Measurements from ENCODE around the gene UBXN2A.
A peak's percentile ranks its signal among the peaks of the same experiment; 100 is the strongest.

The UBXN2A gene

DNA sequence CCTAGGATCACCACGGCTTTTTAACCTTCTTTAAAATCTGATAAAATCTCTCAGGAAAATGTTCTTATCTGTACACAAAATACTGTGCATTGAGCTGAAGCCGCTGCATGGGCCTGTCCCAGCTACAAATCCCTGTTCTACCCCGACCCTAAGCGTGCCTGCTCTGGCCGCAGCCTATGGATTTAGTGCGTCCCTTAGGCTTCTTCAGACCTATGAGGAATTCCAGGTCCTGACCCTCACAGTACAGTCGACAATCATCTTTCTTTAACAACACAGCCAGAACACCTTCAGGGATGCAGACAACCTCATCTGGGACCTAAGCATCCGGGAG lies 107.4 kb downstream of the UBXN2A start:
- Histone ChIP-seq H3K4me2 (ENCODE audit: low read length) (peak overlapping the region; percentile 71), H3K4me3 (ENCODE audit: low read depth, low read length, poor library complexity, severe bottlenecking) (peak overlapping the region; percentile 92), H3K9ac (ENCODE audit: low read length) (peak overlapping the region; percentile 62)

DNA sequence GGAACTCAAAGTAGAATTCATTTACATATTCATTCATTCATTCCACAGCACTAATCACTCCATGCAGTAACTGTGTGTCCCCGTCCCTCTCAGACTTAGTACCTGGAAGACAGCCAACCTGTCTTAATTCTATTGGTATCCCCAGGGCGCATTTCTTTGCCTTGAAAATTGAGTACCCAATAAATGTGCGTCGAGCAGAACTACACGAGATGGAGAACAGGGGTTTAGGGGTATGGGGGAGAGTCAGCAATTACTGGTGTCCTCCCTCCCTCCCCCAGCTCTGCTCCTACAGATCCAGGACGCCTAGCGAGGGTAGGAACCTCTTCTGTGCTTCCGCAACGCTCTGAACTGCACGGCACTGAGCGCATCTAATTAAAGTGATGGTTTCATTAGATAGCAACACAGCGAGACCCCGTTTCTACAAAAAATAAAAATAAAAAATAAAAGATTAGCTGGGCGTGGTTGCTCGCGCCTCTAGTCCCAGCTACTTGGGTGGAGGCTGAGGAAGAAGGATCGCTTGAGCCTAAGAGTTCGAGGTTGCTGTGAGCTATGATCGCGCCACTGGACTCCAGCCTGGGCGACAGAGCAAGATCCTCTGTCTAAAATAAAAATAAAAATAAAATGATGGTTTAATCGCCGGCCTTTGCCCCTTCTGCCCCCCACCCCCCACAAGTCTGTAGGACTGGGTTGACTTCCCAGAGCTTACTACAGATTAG lies 108.7 kb downstream of the UBXN2A start:
- H3K4me2 ChIP-seq (ENCODE audit: low read length), result peak overlapping the region; percentile 97
- no peaks in the 10 kb centered on the region for H4K20me1 ChIP-seq (ENCODE audit: insufficient read depth, low read length)
- peaks cover 32% of the 10 kb centered on the region for H3K4me1 ChIP-seq (ENCODE audit: insufficient read depth, low read length, severe bottlenecking)
- H3K36me3 ChIP-seq (ENCODE audit: insufficient read depth, low read length), result no peaks in the 10 kb centered on the region
- no peaks in the 10 kb centered on the region for H3F3A ChIP-seq (ENCODE audit: insufficient read depth, low read length)
- TF ChIP-seq EZH2 (IDR thresholded peaks at IDR 0.05; ENCODE audit: borderline replicate concordance, low read length), result no peak
- TF ChIP-seq, protein P1, sequence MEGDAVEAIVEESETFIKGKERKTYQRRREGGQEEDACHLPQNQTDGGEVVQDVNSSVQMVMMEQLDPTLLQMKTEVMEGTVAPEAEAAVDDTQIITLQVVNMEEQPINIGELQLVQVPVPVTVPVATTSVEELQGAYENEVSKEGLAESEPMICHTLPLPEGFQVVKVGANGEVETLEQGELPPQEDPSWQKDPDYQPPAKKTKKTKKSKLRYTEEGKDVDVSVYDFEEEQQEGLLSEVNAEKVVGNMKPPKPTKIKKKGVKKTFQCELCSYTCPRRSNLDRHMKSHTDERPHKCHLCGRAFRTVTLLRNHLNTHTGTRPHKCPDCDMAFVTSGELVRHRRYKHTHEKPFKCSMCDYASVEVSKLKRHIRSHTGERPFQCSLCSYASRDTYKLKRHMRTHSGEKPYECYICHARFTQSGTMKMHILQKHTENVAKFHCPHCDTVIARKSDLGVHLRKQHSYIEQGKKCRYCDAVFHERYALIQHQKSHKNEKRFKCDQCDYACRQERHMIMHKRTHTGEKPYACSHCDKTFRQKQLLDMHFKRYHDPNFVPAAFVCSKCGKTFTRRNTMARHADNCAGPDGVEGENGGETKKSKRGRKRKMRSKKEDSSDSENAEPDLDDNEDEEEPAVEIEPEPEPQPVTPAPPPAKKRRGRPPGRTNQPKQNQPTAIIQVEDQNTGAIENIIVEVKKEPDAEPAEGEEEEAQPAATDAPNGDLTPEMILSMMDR (IDR thresholded peaks at IDR 0.05; ENCODE audit: low read length), result no peak
- no peaks in the 10 kb centered on the region for H3K9me2 ChIP-seq (ENCODE audit: low read depth, low read length)
- no peak overlapping the region for H3K27ac ChIP-seq (ENCODE audit: low read depth, low read length, poor library complexity, severe bottlenecking)
- H3K9me3 ChIP-seq (ENCODE audit: low read length), result no peaks in the 10 kb centered on the region
- peak overlapping the region; percentile 88 for H2AFZ ChIP-seq (ENCODE audit: low read length)
- peak overlapping the region; percentile 61 for H3K9ac ChIP-seq (ENCODE audit: low read length)
- H3K79me2 ChIP-seq (ENCODE audit: insufficient read depth, low read length), result peaks cover 18% of the 10 kb centered on the region
- peak overlapping the region; percentile 72 for H3K4me3 ChIP-seq (ENCODE audit: low read depth, low read length, poor library complexity, severe bottlenecking)
- H3K27me3 ChIP-seq (ENCODE audit: insufficient read depth, low read length), result no peaks in the 10 kb centered on the region

More for the DNA sequence above, 107.4 kb downstream of the UBXN2A start:
- no peak overlapping the region for H3K27ac ChIP-seq (ENCODE audit: low read depth, low read length, poor library complexity, severe bottlenecking)
- no peaks in the 10 kb centered on the region for H4K20me1 ChIP-seq (ENCODE audit: insufficient read depth, low read length)
- H3K9me2 ChIP-seq (ENCODE audit: low read depth, low read length), result no peaks in the 10 kb centered on the region
- peaks cover 4% of the 10 kb centered on the region; the same call in 1 of the 2 replicates for H3K36me3 ChIP-seq (ENCODE audit: insufficient read depth, low read length)
- H3K27me3 ChIP-seq (ENCODE audit: insufficient read depth, low read length), result no peaks in the 10 kb centered on the region
- H3F3A ChIP-seq (ENCODE audit: insufficient read depth, low read length), result no peaks in the 10 kb centered on the region
- H3K79me2 ChIP-seq (ENCODE audit: insufficient read depth, low read length), result peaks cover 18% of the 10 kb centered on the region
- no peaks in the 10 kb centered on the region for H3K9me3 ChIP-seq (ENCODE audit: low read length)
- peaks cover 32% of the 10 kb centered on the region for H3K4me1 ChIP-seq (ENCODE audit: insufficient read depth, low read length, severe bottlenecking)
- peak overlapping the region; percentile 91 for H2AFZ ChIP-seq (ENCODE audit: low read length)
- TF ChIP-seq EZH2 (IDR thresholded peaks at IDR 0.05; ENCODE audit: borderline replicate concordance, low read length), result no peak
- TF ChIP-seq, protein P1 (IDR thresholded peaks at IDR 0.05; ENCODE audit: low read length), result no peak

DNA sequence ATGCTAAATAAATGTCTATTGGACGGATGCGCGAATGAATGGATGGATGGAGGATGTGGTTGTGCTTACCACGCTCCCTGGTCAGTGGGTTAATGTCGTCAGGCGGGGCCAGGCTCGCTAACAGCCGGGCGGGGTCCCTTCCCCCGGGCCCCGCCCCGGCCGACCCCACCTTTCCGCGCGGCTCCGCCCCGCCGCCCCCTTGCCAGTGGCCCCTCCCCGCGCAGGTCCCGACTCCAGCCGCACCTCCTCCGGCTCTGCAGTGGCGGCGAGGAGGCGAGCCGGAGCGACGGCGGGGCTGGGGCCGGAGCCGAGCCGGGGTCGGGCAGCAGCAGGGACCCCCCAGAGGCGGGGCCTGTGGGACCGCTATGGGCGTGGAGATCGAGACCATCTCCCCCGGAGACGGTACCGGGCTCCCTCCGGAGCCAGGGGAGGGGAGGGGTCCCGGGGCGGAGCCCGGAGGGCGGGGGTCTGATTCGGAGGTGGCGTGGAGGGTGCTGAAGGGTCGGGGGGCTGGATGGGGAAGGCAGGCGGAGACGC lies 109.3 kb downstream of the UBXN2A start, which contains the start of gene FKBP1B:
TSS of gene FKBP1B (plus strand) at position 257 of the 537 bp plus-strand sequence. CDS start at position 366, 109 bp downstream.
- Histone ChIP-seq H4K20me1 (ENCODE audit: insufficient read depth, low read length) (no peaks in the 10 kb centered on the region), H3K36me3 (ENCODE audit: insufficient read depth, low read length) (no peaks in the 10 kb centered on the region), H3F3A (ENCODE audit: insufficient read depth, low read length) (no peaks in the 10 kb centered on the region), H3K9me2 (ENCODE audit: low read depth, low read length) (no peaks in the 10 kb centered on the region), H2AFZ (ENCODE audit: low read length) (peak within 1 kb of the TSS; percentile 88), H3K27ac (ENCODE audit: low read depth, low read length, poor library complexity, severe bottlenecking) (no peak within 1 kb of the TSS), H3K4me2 (ENCODE audit: low read length) (peak within 1 kb of the TSS; percentile 97), H3K9me3 (ENCODE audit: low read length) (no peaks in the 10 kb centered on the region), H3K79me2 (ENCODE audit: insufficient read depth, low read length) (peaks cover 17% of the 10 kb centered on the region), H3K9ac (ENCODE audit: low read length) (peak within 1 kb of the TSS; percentile 61), H3K4me1 (ENCODE audit: insufficient read depth, low read length, severe bottlenecking) (peaks cover 32% of the 10 kb centered on the region), H3K27me3 (ENCODE audit: insufficient read depth, low read length) (no peaks in the 10 kb centered on the region), H3K4me3 (ENCODE audit: low read depth, low read length, poor library complexity, severe bottlenecking) (peak within 1 kb of the TSS; percentile 72)
- TF ChIP-seq EZH2 (IDR thresholded peaks at IDR 0.05; ENCODE audit: borderline replicate concordance, low read length), result no peak
- TF ChIP-seq, protein P1 (IDR thresholded peaks at IDR 0.05; ENCODE audit: low read length), result no peak

All from OCI-LY1 (cell line).